H9 (cell line): ENCODE results near the gene UQCRHL. TPM values are rescaled to one million over a fixed set of nuclear protein-coding genes. Genes with fewer than 3 reads are reported as not detected.

Experiments used
- DNase-seq: peaks from one replicate; pipeline ENCODE4 v3.0.0-alpha.2; 2017
- H2AFZ ChIP-seq: one replicate; pipeline ENCODE4 v1.6.1; 2013; ENCODE audit warnings: mild to moderate bottlenecking, low read length, control low read depth, moderate library complexity
- H2AK5ac ChIP-seq: 2 replicates; pipeline ENCODE4 v1.6.1; 2013; ENCODE audit warnings: low read length, control low read depth, mixed read lengths; ENCODE audit not compliant: insufficient read length
- H2BK120ac ChIP-seq: one replicate; pipeline ENCODE4 v1.6.1; 2013; ENCODE audit warnings: low read depth, mild to moderate bottlenecking, low read length, control low read depth, inconsistent platforms; ENCODE audit not compliant: poor library complexity, severe bottlenecking
- H2BK12ac ChIP-seq: 2 replicates; pipeline ENCODE4 v1.6.1; 2013; ENCODE audit warnings: low read length, control low read depth, mixed read lengths, low read depth; ENCODE audit not compliant: insufficient read length
- H2BK15ac ChIP-seq: 2 replicates; pipeline ENCODE4 v1.6.1; 2013; ENCODE audit warnings: low read depth, low read length, control low read depth
- H2BK20ac ChIP-seq: one replicate; pipeline ENCODE4 v1.6.1; 2013; ENCODE audit warnings: low read depth, mild to moderate bottlenecking, low read length, control low read depth, inconsistent platforms; ENCODE audit not compliant: poor library complexity, severe bottlenecking
- H2BK5ac ChIP-seq: 2 replicates; pipeline ENCODE4 v1.6.1; 2013; ENCODE audit warnings: low read length, control low read depth, mixed read lengths; ENCODE audit not compliant: insufficient read length
- H3K14ac ChIP-seq: 2 replicates; pipeline ENCODE4 v1.6.1; 2013; ENCODE audit warnings: low read length, control low read depth; ENCODE audit not compliant: insufficient read depth
- H3K18ac ChIP-seq: 2 replicates; pipeline ENCODE4 v1.6.1; 2013; ENCODE audit warnings: low read depth, mild to moderate bottlenecking, mixed read lengths, low read length, control low read depth; ENCODE audit not compliant: insufficient read length
- H3K23ac ChIP-seq: 2 replicates; pipeline ENCODE4 v1.6.1; 2013; ENCODE audit warnings: low read length, control low read depth, mixed read lengths, low read depth; ENCODE audit not compliant: insufficient read length
- H3K23me2 ChIP-seq: 2 replicates; pipeline ENCODE4 v1.6.1; 2013; ENCODE audit warnings: low read depth, mild to moderate bottlenecking, mixed read lengths, low read length, control low read depth; ENCODE audit not compliant: insufficient read length, poor library complexity, severe bottlenecking
- H3K27ac ChIP-seq: 2 replicates; pipeline ENCODE4 v1.5.1; 2013; ENCODE audit warnings: low read length, control low read depth, mixed read lengths, low read depth; ENCODE audit not compliant: insufficient read length
- H3K27me3 ChIP-seq: 2 replicates; pipeline ENCODE4 v1.6.1; 2013; ENCODE audit warnings: low read length, control low read depth, inconsistent platforms; ENCODE audit not compliant: insufficient read depth
- H3K4ac ChIP-seq: 2 replicates; pipeline ENCODE4 v1.6.1; 2013; ENCODE audit warnings: low read depth, mild to moderate bottlenecking, control low read depth, inconsistent platforms, low read length, moderate library complexity
- H3K4me1 ChIP-seq: 2 replicates; pipeline ENCODE4 v1.6.1; 2013; ENCODE audit warnings: low read length, control low read depth, inconsistent platforms; ENCODE audit not compliant: insufficient read depth
- H3K4me2 ChIP-seq: 2 replicates; pipeline ENCODE4 v1.6.1; 2013; ENCODE audit warnings: low read length, control low read depth, mixed read lengths; ENCODE audit not compliant: insufficient read length, insufficient read depth
- H3K56ac ChIP-seq: 2 replicates; pipeline ENCODE4 v1.6.1; 2013; ENCODE audit warnings: low read depth, mild to moderate bottlenecking, mixed read lengths, low read length, control low read depth; ENCODE audit not compliant: insufficient read length
- H3K79me1 ChIP-seq: 2 replicates; pipeline ENCODE4 v1.6.1; 2013; ENCODE audit warnings: low read depth, mild to moderate bottlenecking, moderate library complexity, low read length, control low read depth, inconsistent platforms; ENCODE audit not compliant: insufficient read depth, poor library complexity, severe bottlenecking
- H3K79me2 ChIP-seq: 2 replicates; pipeline ENCODE4 v1.6.1; 2013; ENCODE audit warnings: low read length, control low read depth, inconsistent platforms; ENCODE audit not compliant: insufficient read depth
- H3K9ac ChIP-seq: 2 replicates; pipeline ENCODE4 v1.6.1; 2013; ENCODE audit warnings: low read length, control low read depth, mixed read lengths; ENCODE audit not compliant: insufficient read length; ENCODE audit errors: extremely low read depth
- H3K9me3 ChIP-seq: one replicate; pipeline ENCODE4 v1.6.1; 2013; ENCODE audit warnings: low read depth, low read length, inconsistent platforms; ENCODE audit not compliant: control insufficient read depth
- H3T11ph ChIP-seq: one replicate; pipeline ENCODE4 v1.6.1; 2013; ENCODE audit warnings: mild to moderate bottlenecking, low read length, control low read depth, inconsistent platforms
- H4K20me1 ChIP-seq: one replicate; pipeline ENCODE4 v1.6.1; 2013; ENCODE audit not compliant: control insufficient read depth, insufficient read length, insufficient read depth
- H4K5ac ChIP-seq: 2 replicates; pipeline ENCODE4 v1.6.1; 2013; ENCODE audit warnings: low read depth, mild to moderate bottlenecking, mixed read lengths, low read length, control low read depth; ENCODE audit not compliant: insufficient read length
- H4K8ac ChIP-seq: replicated peaks from 2 replicates; pipeline ENCODE4 v1.6.1; 2013; ENCODE audit warnings: low read length, control low read depth, mixed read lengths, low read depth; ENCODE audit not compliant: insufficient read length
- H4K91ac ChIP-seq: 2 replicates; pipeline ENCODE4 v1.6.1; 2013; ENCODE audit warnings: low read depth, mild to moderate bottlenecking, moderate library complexity, mixed read lengths, low read length, control low read depth; ENCODE audit not compliant: insufficient read length
- H3K27ac Mint-ChIP-seq, 3 experiments: 2 replicates in 2 of 3; 3 replicates in 1 of 3; pipeline ENCODE4 v1.8.0; 2020 to 2021; ENCODE audit warnings: mixed read lengths in 3 of 3, mild to moderate bottlenecking in 1 of 3, moderate library complexity in 1 of 3
- H3K27me3 Mint-ChIP-seq: 2 replicates; pipeline ENCODE4 v1.8.0; 2021; ENCODE audit warnings: low read depth, mild to moderate bottlenecking, moderate library complexity, mixed read lengths
- H3K36me3 Mint-ChIP-seq, 3 experiments: 2 replicates in 2 of 3; 3 replicates in 1 of 3; pipeline ENCODE4 v1.8.0; 2020 to 2021; ENCODE audit warnings: low read depth in 3 of 3, mixed read lengths in 3 of 3; ENCODE audit not compliant: insufficient read depth in 1 of 3
- H3K4me1 Mint-ChIP-seq, 2 experiments: 2 replicates each; pipeline ENCODE4 v1.8.0; 2020; ENCODE audit warnings: mixed read lengths in 2 of 2
- H3K4me3 Mint-ChIP-seq, 2 experiments: 2 replicates in 1 of 2; 3 replicates in 1 of 2; pipeline ENCODE4 v1.8.0; 2020 to 2021; ENCODE audit warnings: mild to moderate bottlenecking in 2 of 2, mixed read lengths in 2 of 2, moderate library complexity in 1 of 2
- H3K9me3 Mint-ChIP-seq, 2 experiments: 2 replicates in 1 of 2; 3 replicates in 1 of 2; pipeline ENCODE4 v1.8.0; 2020; ENCODE audit warnings: mild to moderate bottlenecking in 2 of 2, mixed read lengths in 2 of 2, moderate library complexity in 1 of 2
- WGBS: extraction: QIAGEN DNeasy Blood & Tissue Kit; methylation state at CpG from one replicate; pipeline ENCODE4 v1.1.7; 2013; ENCODE audit warnings: missing lambda C conversion rate, low lambda C conversion rate, mixed read lengths; ENCODE audit not compliant: insufficient read length; ENCODE audit errors: extremely low coverage; 5-methylcytosine and 5-hydroxymethylcytosine counted together
- total RNA-seq: library from RNA; stranded (reverse); gene quantifications from 2 replicates; pipeline ENCODE4 v1.2.1, GENCODE V29; 2021
- TF ChIP-seq, protein P1 (sequence below): fragments of 200-600 bp; sonication (generic); conservative IDR thresholded peaks from 3 replicates; pipeline ENCODE4 v1.8.0; 2021; ENCODE audit warnings: antibody characterized with exemption, mild to moderate bottlenecking

Gene UQCRHL
- total RNA-seq, 1 experiment from 2014 or later, result 2.0 TPM

DNA sequence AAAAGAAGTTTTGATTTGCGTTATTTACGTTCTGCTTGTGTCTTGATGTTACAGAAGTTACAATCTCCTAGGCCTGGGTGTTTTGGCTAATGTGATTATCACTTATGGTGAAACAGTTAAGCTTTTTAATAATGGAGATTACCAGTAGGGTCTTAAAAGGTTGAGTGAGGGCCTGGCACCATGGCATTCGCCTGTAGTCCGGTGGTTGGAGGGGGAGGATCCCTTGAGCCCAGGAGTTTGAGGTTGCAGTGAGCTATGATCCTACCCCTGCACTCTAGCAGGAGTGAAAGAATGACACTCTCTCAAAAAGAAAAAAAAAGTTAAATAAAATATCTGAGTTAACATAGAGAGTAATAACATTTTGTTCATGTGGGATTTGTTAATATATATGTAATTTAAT, 31.3 kb upstream of the UQCRHL start:
- peaks cover 8 to 12% of the 10 kb centered on the region in 2 experiments; a peak in 3 of 4 replicates for H3K4me1 Mint-ChIP-seq
- H3K9me3 Mint-ChIP-seq, result no peaks in the 10 kb centered on the region
- Histone ChIP-seq H3K23me2 (peaks cover 14% of the 10 kb centered on the region), H3K9ac (no peak overlapping the region), H3K18ac (no peak overlapping the region), H2BK120ac (no peak overlapping the region), H4K5ac (no peak overlapping the region), H4K91ac (no peak overlapping the region), H4K20me1 (no peaks in the 10 kb centered on the region), H2BK20ac (no peak overlapping the region), H2BK5ac (no peak overlapping the region), H2BK15ac (no peak overlapping the region), H2AFZ (no peak overlapping the region), H3K27me3 (no peaks in the 10 kb centered on the region), H3K23ac (no peak overlapping the region), H4K8ac (no peak overlapping the region), H3K79me1 (no peaks in the 10 kb centered on the region), H2BK12ac (no peak overlapping the region), H3K4ac (no peak overlapping the region), H3T11ph (no peak overlapping the region), H3K4me1 (no peaks in the 10 kb centered on the region; the same call in 1 of the 2 replicates), H3K14ac (no peak overlapping the region), H3K27ac (no peak overlapping the region), H2AK5ac (no peak overlapping the region), H3K56ac (no peak overlapping the region), H3K79me2 (no peaks in the 10 kb centered on the region), H3K9me3 (no peaks in the 10 kb centered on the region), H3K4me2 (no peak overlapping the region)
- H3K36me3 Mint-ChIP-seq, result no peaks in the 10 kb centered on the region; a peak in 1 of 7 replicates
- no peak for DNase-seq
- no peak overlapping the region for H3K4me3 Mint-ChIP-seq
- no peaks in the 10 kb centered on the region for H3K27me3 Mint-ChIP-seq
- TF ChIP-seq, protein P1, sequence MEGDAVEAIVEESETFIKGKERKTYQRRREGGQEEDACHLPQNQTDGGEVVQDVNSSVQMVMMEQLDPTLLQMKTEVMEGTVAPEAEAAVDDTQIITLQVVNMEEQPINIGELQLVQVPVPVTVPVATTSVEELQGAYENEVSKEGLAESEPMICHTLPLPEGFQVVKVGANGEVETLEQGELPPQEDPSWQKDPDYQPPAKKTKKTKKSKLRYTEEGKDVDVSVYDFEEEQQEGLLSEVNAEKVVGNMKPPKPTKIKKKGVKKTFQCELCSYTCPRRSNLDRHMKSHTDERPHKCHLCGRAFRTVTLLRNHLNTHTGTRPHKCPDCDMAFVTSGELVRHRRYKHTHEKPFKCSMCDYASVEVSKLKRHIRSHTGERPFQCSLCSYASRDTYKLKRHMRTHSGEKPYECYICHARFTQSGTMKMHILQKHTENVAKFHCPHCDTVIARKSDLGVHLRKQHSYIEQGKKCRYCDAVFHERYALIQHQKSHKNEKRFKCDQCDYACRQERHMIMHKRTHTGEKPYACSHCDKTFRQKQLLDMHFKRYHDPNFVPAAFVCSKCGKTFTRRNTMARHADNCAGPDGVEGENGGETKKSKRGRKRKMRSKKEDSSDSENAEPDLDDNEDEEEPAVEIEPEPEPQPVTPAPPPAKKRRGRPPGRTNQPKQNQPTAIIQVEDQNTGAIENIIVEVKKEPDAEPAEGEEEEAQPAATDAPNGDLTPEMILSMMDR, result no peak
- WGBS, result no CpG with 5 or more reads among the region's 4 CpGs
- H3K27ac Mint-ChIP-seq, result no peak overlapping the region
